HG03520 (cell line): ENCODE results near the gene SLC4A7.
A peak's percentile ranks its signal among the peaks of the same experiment; 100 is the strongest.
"Not testable (repeated sequence)": the region's sequence is repeated elsewhere in the genome, so short reads cannot be mapped to it uniquely, and the experiment has no call there.

Experiments
- ATAC-seq: cut with Tn5 transposase; IDR thresholded peaks from one replicate; pipeline ENCODE4 v1.9.1; 2021; ENCODE audit warnings: mild to moderate bottlenecking, moderate library complexity; ENCODE audit not compliant: unreplicated experiment

The SLC4A7 gene

GRCh38 chr3:27488821-27489220, 4.6 kb upstream of the SLC4A7 start:
- no peak for ATAC-seq

DNA sequence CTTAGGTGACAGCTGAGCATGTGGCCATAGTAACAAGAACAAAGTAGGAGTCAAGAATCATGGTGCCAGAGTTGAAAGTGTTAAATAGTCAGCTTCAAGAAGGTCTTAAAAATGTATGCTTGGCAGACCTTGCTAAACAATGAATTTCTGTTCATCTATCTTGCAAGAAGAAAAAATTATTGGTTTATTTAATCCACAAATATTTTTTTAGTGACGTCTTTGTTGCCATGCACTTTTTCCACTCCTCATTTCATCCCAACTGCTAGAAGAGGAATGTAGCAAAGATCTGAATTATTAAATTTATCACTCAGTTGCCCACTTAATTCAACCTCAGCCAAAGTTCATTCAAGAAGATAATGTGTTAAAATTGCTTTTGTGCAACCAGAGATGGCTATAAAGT, 3.2 kb upstream of the SLC4A7 start:
- no peak for ATAC-seq

DNA sequence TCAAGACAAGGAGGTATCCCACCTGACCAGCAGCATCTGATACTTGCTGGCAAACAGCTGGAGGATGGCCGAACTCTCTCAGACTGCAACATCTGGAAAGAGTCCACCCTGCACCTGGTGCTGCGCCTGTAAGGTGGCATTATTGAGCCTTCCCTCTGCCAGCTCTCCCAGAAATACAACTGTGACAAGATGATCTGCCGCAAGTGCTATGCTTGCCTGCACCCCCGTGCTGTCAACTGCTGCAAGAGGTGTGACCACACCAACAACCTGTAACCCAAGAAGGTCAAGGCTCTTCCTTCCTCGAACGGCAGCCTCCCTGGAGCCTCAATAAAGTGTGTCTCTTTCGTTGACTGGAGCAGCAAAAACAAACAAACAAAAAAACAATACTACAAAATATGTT, 2.2 kb upstream of the SLC4A7 start:
- no peak for ATAC-seq

DNA sequence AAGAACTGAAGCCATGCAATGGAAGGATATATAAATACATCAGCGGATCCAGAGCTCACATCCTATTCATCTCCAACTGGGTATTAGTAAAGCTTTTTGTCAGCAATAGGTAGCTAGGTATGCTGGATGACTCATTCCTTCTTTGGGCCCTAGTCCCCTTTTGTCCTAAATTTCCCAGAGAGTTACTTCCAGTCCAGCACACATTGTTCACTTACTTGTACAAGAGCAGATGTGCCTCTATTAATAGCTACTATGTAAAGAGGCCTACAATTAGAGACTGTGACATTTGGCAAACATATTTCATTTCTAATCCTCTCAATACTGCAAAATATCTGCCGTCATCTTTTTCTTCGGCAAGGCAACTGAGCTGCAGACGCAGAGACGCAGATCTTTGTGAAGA, 1.7 kb upstream of the SLC4A7 start:
- ATAC-seq: no peak

DNA sequence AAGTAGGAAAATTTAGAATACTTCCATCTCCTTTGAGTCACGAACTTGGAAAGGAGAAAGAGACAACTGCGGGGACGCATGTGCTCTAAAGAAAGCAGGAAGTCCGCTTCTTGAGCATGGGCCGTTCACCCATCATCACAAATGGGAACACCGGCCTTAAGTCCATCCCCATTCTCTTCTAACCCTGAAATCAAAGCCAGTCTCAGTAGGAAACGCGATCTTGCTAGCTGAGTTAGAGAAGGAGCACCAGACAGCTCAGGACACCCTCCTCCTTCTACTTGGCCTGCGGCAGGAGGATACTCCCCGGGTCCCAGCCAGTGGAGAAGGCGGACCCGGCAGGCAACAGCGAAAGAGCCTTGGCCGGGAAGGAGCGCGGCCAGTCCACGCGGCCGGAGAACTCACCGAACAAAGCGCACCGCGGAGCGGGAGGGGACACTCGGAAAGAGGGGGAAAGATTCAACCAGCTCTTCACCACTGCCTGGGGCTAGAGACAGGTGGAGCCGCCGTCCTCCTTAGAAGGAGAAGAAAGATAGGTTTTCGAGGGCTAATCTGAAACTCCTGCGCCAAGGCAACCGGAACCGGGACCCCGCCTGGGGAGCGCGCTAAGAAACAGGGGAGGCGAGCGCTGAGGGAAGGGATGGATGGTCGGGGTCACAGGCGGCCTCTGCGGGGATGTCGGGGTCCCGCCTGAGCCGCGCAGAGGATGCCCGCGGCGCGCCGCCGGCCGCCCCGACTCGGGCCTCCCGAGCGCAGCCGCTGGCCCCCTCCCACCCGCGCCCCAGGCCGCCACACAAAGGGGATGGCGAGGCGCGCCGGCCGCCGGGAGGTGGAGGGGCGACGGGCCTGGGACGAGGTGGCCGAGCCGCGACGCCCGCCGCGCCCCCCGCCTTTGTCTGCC, 818 bp downstream of the SLC4A7 start:
- ATAC-seq: peak; percentile 15

DNA sequence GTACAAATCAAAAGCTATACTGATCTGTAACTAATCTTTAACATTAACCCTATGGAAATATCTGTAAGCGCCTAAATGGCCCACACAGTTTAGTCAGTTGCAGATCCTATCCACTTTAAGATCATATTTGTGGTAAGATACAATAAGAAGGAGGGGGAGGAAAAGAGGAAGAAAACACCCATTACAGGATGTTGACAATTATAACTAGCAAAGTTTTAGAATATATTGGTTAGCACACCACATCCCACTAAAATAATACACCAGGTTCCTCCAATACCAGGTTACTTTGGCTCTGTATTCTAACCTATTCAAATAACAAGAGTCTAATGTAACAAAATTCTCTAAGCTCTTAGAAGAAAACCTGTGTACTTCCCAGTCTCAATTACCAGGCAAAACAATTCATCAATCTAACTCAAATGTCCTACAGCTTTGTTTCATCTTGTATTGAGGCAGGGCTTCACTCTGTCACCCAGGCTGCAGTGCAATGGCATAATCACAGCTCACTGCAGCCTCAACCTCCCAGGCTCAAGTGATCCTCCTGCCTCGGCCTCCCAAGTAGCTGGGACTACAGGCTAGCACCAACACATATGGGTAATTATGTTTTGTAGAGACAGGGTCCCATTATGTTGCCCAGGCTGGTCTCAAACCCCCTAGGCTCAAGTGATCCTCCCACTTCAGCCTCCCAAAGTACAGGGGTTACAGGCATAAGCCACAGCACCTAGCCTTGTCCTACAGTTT, 4.2 kb downstream of the SLC4A7 start:
- no peak for ATAC-seq

DNA sequence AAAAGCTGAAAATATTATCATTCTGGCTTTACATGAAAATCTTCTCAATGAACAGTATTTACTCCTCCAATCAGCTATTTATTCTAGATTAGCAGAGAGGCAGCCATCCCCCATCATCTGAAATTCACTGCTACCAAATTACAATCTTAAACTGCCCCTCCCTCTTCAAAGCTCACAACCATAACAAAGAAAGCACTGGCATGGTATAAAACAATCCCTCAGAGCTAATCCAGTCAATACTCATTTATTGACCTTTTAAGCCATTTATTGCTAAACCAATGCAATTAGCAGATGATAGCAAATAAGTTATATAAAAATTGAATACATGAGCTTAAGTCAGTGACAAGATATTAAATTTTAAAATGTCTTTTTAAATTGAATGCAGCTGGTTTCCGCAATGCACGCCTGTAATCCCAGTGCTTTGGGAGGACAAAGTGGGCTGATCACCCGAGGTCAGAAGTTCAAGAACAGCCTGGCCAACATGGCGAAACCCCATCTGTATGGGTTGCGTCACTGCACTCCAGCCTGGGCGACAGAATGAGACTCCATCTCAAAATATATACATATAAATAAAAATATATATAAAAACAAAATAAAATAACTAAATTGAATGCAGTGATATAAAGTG, 12.1 kb downstream of the SLC4A7 start:
- no peak for ATAC-seq

GRCh38 chr3:27468283-27468886, 15.8 kb downstream of the SLC4A7 start:
- no peak for ATAC-seq

DNA sequence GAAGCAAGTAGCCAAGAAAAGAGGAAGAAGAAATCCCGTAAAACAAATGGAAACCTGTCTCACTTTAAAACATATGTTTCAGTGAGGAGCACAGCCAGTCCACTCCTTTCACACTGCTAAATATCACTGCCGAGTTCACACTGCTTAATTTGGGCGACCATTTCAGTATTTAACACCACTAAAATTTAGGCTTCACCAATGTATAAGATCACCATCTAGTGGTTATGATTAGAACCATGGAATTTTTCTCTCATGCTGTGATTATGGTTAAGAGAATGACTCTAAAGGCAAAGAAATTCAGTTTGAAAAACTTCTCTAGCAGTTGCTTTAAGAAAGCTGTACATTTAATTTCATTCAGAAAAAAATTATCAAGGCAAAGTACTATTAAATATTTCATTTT, 16.6 kb downstream of the SLC4A7 start:
- ATAC-seq: peak; percentile 94

- ATAC-seq: no peak
Observed at GRCh38 chr3:27464646-27465045, 19.5 kb downstream of the SLC4A7 start.

- ATAC-seq: no peak
Observed at GRCh38 chr3:27462228-27462627, 22.0 kb downstream of the SLC4A7 start.

GRCh38 chr3:27458929-27459328, 25.3 kb downstream of the SLC4A7 start:
- ATAC-seq: no peak

DNA sequence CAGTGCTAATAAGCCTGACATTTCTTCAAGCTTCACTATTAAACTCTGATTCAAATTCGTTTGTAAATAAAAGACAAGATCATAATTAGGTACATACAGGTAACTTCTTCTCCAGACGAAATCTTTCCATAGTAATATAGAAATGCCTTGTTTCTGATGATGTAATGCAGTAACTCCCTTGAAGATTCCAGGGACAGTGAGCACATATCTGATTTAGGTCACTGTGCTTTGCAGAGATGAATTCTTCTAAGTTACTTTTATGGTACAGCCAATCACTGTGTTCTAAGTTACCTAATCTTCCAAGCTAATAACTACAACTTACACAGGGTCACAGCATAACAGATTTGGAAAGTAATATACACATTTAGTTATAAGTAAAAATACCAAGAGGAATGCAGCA, 27.6 kb downstream of the SLC4A7 start:
- ATAC-seq: no peak

- ATAC-seq: peak; percentile 60
Observed at GRCh38 chr3:27454914-27455313, 29.3 kb downstream of the SLC4A7 start.

DNA sequence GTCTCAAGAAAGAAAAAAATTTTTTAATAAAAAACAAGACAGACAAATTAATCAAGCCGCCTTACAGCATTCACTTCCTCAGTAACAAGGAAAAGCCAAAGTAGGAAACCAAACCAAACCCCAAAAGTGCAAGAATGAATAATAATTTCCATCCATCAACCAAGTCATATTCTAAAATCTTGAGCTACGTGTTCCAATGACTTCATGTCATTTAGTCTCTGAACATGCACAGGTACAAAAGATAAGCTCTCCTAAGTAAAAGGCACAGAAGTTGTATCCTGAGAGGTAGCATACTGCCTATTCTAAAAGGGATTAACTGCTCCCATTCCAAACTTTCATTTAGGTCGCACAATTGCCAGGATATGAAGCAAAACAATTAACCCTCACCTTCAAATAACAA, 29.7 kb downstream of the SLC4A7 start:
- no peak for ATAC-seq

- ATAC-seq: no peak
Observed at GRCh38 chr3:27452368-27453090, 31.7 kb downstream of the SLC4A7 start.

DNA sequence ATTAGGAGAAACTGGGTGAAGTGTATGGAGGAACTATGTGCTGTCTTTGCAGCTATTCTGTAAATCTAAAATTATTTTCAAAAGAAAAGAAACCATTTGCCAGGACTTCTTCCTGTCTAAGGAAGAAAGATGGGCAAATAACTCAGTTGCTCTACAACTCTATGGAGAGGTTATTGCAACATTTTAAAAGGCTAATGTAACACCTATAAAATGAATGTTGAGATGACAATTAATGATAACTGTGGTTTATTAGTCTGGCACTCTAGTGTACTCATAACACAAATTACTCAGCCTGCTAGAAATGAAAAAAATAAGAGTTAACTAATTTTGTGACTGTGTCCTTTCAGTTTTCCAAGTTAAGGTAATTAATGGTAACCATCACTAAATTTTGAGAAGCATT, 32.3 kb downstream of the SLC4A7 start:
- no peak for ATAC-seq

DNA sequence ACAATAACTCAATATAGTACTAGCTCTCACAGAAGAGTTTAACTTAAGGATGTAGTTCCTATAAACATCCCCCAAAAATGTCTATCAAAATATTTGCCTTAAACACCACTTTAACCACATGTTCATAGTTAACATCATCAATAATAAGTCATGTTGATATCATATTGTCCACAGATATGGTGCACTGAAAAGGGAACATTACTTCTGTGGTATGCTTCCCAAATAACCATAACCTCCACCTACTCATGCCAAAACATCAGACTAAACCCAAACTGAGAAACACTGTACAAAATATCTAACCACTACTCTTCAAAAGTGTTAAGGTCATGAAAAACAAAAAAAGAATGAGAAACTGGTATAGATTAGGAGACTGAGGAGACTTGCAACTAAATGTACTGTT, 32.9 kb downstream of the SLC4A7 start:
- ATAC-seq: no peak

DNA sequence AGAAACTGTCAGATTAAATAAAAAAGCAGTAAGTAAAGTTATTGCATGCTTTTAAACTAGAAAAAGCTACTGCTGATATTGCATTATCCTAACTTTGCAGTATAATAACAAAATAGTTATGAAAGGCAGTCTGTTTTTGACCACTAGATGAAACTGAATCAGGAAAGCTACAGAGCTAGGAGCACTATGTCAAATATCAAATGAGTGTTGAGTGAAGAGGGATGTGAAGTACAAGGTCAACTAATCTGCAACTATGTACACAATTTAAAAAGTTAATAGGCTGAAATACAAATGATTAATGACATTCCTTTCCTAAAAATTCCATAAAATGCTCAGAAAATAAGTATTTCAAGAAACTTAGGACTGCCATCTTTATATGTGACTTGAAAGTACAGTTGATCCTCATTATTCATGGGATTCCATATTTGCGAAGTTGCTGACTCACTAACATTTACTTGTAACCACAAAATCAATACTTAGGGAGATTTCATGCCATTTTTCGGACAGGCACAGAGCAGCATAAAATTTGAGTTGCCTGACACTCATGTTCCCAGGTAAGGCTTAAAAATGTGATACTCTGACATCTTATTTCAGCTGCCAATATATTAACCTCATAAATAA, 34.5 kb downstream of the SLC4A7 start:
- no peak for ATAC-seq

GRCh38 chr3:27442995-27443394, 41.2 kb downstream of the SLC4A7 start:
- not testable (repeated sequence) for ATAC-seq
